Suprapubic skin (tissue), 4 donors: Measurements from ENCODE around the gene PTOV1. TPM values are rescaled to one million over a fixed set of nuclear protein-coding genes. Genes with fewer than 3 reads are reported as not detected.

Experiments
- DNase-seq, 2 donors: peaks; one replicate each; pipeline ENCODE4 v3.0.0-alpha.2; 2019; ENCODE audit warnings: low spot score in 2 of 2
- H3K27ac ChIP-seq: fragments of 200-600 bp; sonication (generic); one replicate; pipeline ENCODE4 v1.5.1; 2019
- H3K27me3 ChIP-seq: fragments of 200-600 bp; sonication (generic); one replicate; pipeline ENCODE4 v1.5.1; 2019
- H3K36me3 ChIP-seq: fragments of 200-600 bp; sonication (generic); one replicate; pipeline ENCODE4 v1.5.1; 2019
- H3K4me1 ChIP-seq: fragments of 200-600 bp; sonication (generic); one replicate; pipeline ENCODE4 v1.5.1; 2019
- H3K4me3 ChIP-seq: fragments of 200-600 bp; sonication (generic); one replicate; pipeline ENCODE4 v1.5.1; 2019; ENCODE audit warnings: mild to moderate bottlenecking
- H3K9me3 ChIP-seq: fragments of 200-600 bp; sonication (generic); one replicate; pipeline ENCODE4 v1.5.1; 2019
- CTCF ChIP-seq, 2 donors: fragments of 200-600 bp in 1 of 2; fragments of 450-650 bp in 1 of 2; sonication (generic) in 1 of 2; IDR thresholded peaks; one replicate each; pipeline ENCODE4 v1.5.1; 2016 to 2019; ENCODE audit warnings: antibody characterized with exemption in 2 of 2, mild to moderate bottlenecking in 1 of 2, moderate library complexity in 1 of 2
- EP300 ChIP-seq: sonication (generic); formaldehyde crosslinking; IDR thresholded peaks from one replicate; pipeline ENCODE4 v1.6.1; 2017; ENCODE audit warnings: antibody characterized with exemption
- POLR2A ChIP-seq, 2 donors: fragments of 450-650 bp; IDR thresholded peaks; one replicate each; pipeline ENCODE4 v1.6.1; 2017; ENCODE audit warnings: antibody characterized with exemption in 2 of 2, mild to moderate bottlenecking in 2 of 2, moderate library complexity in 2 of 2
- POLR2AphosphoS5 ChIP-seq, 3 donors: sonication (generic); formaldehyde crosslinking; IDR thresholded peaks; one replicate each; pipeline ENCODE4 v1.6.1; 2017; ENCODE audit warnings: antibody characterized with exemption in 3 of 3
- whole genome bisulfite sequencing: methylation state at CpG from one replicate; pipeline ENCODE4 v1.1.5; 2018; 5-methylcytosine and 5-hydroxymethylcytosine counted together
- total RNA-seq, 4 donors: library from RNA; depleted of rRNA; stranded (reverse); fragments of >200 nt; gene quantifications; one replicate each; pipeline ENCODE4 v1.1.0, GENCODE V29; 2016

PTOV1 gene
- total RNA-seq, 4 donors from 2014 or later, result 82.2 to 147 (median 91.2) TPM

DNA sequence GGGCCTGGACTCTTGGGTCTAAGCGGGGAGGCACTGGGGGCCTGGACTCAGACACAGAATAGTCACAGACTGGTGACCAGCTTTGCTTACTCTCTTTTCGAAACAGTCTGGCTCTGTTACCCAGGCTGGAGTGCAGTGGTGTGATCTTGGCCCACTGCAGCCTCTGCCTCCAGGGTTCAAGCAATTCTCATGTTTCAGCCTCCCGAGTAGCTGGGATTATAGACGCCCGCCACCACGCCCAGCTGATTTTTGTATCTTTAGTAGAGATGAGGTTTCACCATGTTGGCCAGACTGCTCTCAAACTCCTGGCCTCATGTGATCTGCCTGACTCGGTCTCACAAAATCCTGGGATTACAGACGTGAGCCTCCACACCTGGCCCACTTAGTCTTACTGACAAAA lies 21.8 kb upstream of the PTOV1 start:
- H3K36me3 ChIP-seq, result peaks cover 72% of the 10 kb centered on the region
- WGBS, result 87% methylated on average over 8 of the region's 8 CpGs
- H3K9me3 ChIP-seq, result no peaks in the 10 kb centered on the region
- no peak overlapping the region for H3K4me3 ChIP-seq
- no peak for DNase-seq
- H3K27me3 ChIP-seq, result no peaks in the 10 kb centered on the region
- H3K27ac ChIP-seq, result no peak overlapping the region
- TF ChIP-seq POLR2A (IDR thresholded peaks at IDR 0.05) (no peak), EP300 (no peak), CTCF (IDR thresholded peaks at IDR 0.05) (no peak), POLR2AphosphoS5 (IDR thresholded peaks at IDR 0.05) (no peak)
- no peaks in the 10 kb centered on the region for H3K4me1 ChIP-seq

GRCh38 chr19:49829721-49830120 lies 21.2 kb upstream of the PTOV1 start:
- Histone ChIP-seq H3K27ac (no peak overlapping the region), H3K9me3 (no peaks in the 10 kb centered on the region), H3K36me3 (peaks cover 73% of the 10 kb centered on the region), H3K27me3 (no peaks in the 10 kb centered on the region), H3K4me1 (no peaks in the 10 kb centered on the region), H3K4me3 (no peak overlapping the region)
- TF ChIP-seq POLR2A (IDR thresholded peaks at IDR 0.05), result no peak
- no peak for TF ChIP-seq EP300
- TF ChIP-seq POLR2AphosphoS5 (IDR thresholded peaks at IDR 0.05), result no peak
- no peak for TF ChIP-seq CTCF (IDR thresholded peaks at IDR 0.05)
- WGBS, result 93% methylated on average over 14 of the region's 18 CpGs
- DNase-seq, result no peak

GRCh38 chr19:49830766-49831165 lies 20.2 kb upstream of the PTOV1 start:
- WGBS, result 98% methylated on average over 6 of the region's 12 CpGs
- Histone ChIP-seq H3K27ac (no peak overlapping the region), H3K27me3 (no peaks in the 10 kb centered on the region), H3K9me3 (no peaks in the 10 kb centered on the region), H3K4me1 (no peaks in the 10 kb centered on the region), H3K4me3 (no peak overlapping the region), H3K36me3 (peaks cover 84% of the 10 kb centered on the region)
- DNase-seq, result no peak
- TF ChIP-seq POLR2A (IDR thresholded peaks at IDR 0.05) (no peak), EP300 (no peak), POLR2AphosphoS5 (IDR thresholded peaks at IDR 0.05) (no peak), CTCF (IDR thresholded peaks at IDR 0.05) (no peak)

DNA sequence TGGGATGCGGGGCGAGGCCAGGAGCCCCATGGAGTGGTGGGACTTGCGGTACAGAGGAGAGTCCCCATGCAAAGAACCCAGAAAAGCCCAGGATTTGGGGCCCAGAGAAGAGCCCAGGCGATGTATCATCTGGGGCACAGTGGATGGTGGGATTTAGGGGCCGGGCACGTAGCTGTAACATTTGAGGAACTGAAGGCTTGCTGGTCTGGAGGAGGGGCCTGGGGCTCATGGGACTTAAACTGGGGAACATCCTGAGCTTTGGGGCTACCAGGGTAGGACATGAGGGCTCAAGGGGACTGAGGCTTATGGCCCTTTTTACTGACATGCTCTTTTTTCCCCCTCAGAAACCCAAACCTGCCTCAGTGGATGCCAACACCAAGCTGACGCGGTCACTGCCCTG lies 19.4 kb upstream of the PTOV1 start:
- Histone ChIP-seq H3K4me3 (no peak overlapping the region), H3K4me1 (no peaks in the 10 kb centered on the region), H3K36me3 (peaks cover 91% of the 10 kb centered on the region), H3K27me3 (no peaks in the 10 kb centered on the region), H3K9me3 (no peaks in the 10 kb centered on the region), H3K27ac (no peak overlapping the region)
- WGBS, result 93% methylated on average over 8 of the region's 8 CpGs
- TF ChIP-seq CTCF (IDR thresholded peaks at IDR 0.05) (no peak), EP300 (no peak), POLR2A (IDR thresholded peaks at IDR 0.05) (no peak), POLR2AphosphoS5 (IDR thresholded peaks at IDR 0.05) (no peak)
- no peak for DNase-seq

DNA sequence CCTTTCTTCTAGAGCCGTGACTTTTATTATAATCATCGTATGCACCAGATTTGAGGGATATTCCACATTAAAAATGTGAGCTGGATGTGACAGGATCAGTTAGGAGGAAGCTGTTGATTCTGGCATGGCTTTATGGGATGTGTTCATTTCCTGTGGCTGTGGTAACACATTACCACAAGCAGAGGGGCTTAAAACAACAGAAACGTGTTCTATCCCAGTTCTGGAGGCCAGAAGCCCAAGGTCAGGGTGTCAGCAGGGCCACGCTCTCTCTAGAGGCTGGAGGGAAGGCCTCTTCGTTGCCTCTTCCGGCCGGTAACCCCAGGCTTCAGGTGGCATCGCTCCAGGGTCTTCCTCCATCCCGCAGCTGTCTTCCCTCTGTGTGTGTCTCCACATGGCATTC lies 18.4 kb upstream of the PTOV1 start:
- WGBS, result 70% methylated on average over 9 of the region's 9 CpGs

More for the DNA sequence above, 18.4 kb upstream of the PTOV1 start:
- Histone ChIP-seq H3K9me3 (no peaks in the 10 kb centered on the region), H3K4me1 (no peaks in the 10 kb centered on the region), H3K27me3 (no peaks in the 10 kb centered on the region), H3K4me3 (no peak overlapping the region), H3K27ac (no peak overlapping the region), H3K36me3 (peaks cover 94% of the 10 kb centered on the region)
- TF ChIP-seq CTCF (IDR thresholded peaks at IDR 0.05) (no peak), EP300 (no peak), POLR2AphosphoS5 (IDR thresholded peaks at IDR 0.05) (no peak), POLR2A (IDR thresholded peaks at IDR 0.05) (no peak)
- DNase-seq, result no peak
